IMR-90 (cell line): ENCODE results near the gene CALU. TPM values are rescaled to one million over a fixed set of nuclear protein-coding genes. Genes with fewer than 3 reads are reported as not detected.

Experiments
- ATAC-seq: fragments of 200-7000 bp; cut with Tn5 transposase; 2 replicates; pipeline ENCODE4 v1.9.1; 2020; ENCODE audit warnings: low read depth, mild to moderate bottlenecking, moderate library complexity
- BruUV-seq: library from RNA; stranded (reverse); fragments of 400-500 nt; replicated peaks from 2 replicates; lab custom pipeline; 2021; lab: Mats Ljungman, UMichigan
- CTCF ChIA-PET: fragments of 300-600 bp; formaldehyde crosslinking; extraction: SDS; loops from one replicate; lab custom pipeline; 2021; ENCODE audit warnings: antibody characterized with exemption; lab: Yijun Ruan, JAX
- POLR2A ChIA-PET: fragments of 300-600 bp; sonication (Branson Sonifier 250); formaldehyde crosslinking; loops from one replicate; lab custom pipeline; 2022; ENCODE audit warnings: antibody characterized with exemption; ENCODE audit not compliant: unreplicated experiment; lab: Charles Lee
- DNase-seq: peaks from one replicate; pipeline ENCODE4 v3.0.0; 2013
- H2AFZ ChIP-seq: replicated peaks from 2 replicates; pipeline ENCODE3; 2013; ENCODE audit warnings: low read length, mild to moderate bottlenecking; ENCODE audit not compliant: poor library complexity
- H2AK5ac ChIP-seq: 2 replicates; pipeline ENCODE4 v1.6.1; 2013; ENCODE audit warnings: low read depth, low read length, inconsistent platforms
- H2AK9ac ChIP-seq: replicated peaks from 2 replicates; pipeline ENCODE3; 2013; ENCODE audit warnings: mild to moderate bottlenecking, low read depth, low read length, moderate library complexity; ENCODE audit not compliant: poor library complexity
- H2BK120ac ChIP-seq: 2 replicates; pipeline ENCODE4 v1.6.1; 2013; ENCODE audit warnings: low read depth, low read length, inconsistent platforms
- H2BK15ac ChIP-seq: 3 replicates; pipeline ENCODE4 v1.6.1; 2013; ENCODE audit warnings: low read depth, low read length, inconsistent platforms
- H2BK20ac ChIP-seq: 2 replicates; pipeline ENCODE4 v1.6.1; 2013; ENCODE audit warnings: low read depth, mild to moderate bottlenecking, inconsistent platforms, low read length, moderate library complexity
- H2BK5ac ChIP-seq: 2 replicates; pipeline ENCODE4 v1.6.1; 2013; ENCODE audit warnings: mild to moderate bottlenecking, low read depth, low read length, inconsistent platforms; ENCODE audit not compliant: poor library complexity, severe bottlenecking
- H3K14ac ChIP-seq: replicated peaks from 2 replicates; pipeline ENCODE4 v1.6.1; 2013; ENCODE audit warnings: low read depth, low read length, inconsistent platforms
- H3K18ac ChIP-seq: 2 replicates; pipeline ENCODE4 v1.6.1; 2013; ENCODE audit warnings: low read depth, low read length, control low read depth
- H3K23ac ChIP-seq: 2 replicates; pipeline ENCODE4 v1.6.1; 2013; ENCODE audit warnings: low read depth, low read length, inconsistent platforms
- H3K27ac ChIP-seq: 2 replicates; pipeline ENCODE4 v1.5.1; 2013; ENCODE audit warnings: mild to moderate bottlenecking, control low read depth, low read length; ENCODE audit not compliant: insufficient read depth
- H3K27me3 ChIP-seq: 2 replicates; pipeline ENCODE4 v1.6.1; 2013; ENCODE audit warnings: low read length; ENCODE audit not compliant: control insufficient read depth, insufficient read depth
- H3K36me3 ChIP-seq: 2 replicates; pipeline ENCODE4 v1.6.1; 2013; ENCODE audit warnings: low read length, mixed read lengths; ENCODE audit not compliant: control insufficient read depth, insufficient read depth
- H3K4ac ChIP-seq: 2 replicates; pipeline ENCODE4 v1.6.1; 2013; ENCODE audit warnings: low read depth, low read length, inconsistent platforms
- H3K4me1 ChIP-seq: 2 replicates; pipeline ENCODE4 v1.6.1; 2013; ENCODE audit warnings: low read length, mixed read lengths; ENCODE audit not compliant: control insufficient read depth, insufficient read depth
- H3K4me2 ChIP-seq: 2 replicates; pipeline ENCODE4 v1.6.1; 2013; ENCODE audit warnings: low read depth, mild to moderate bottlenecking, control low read depth, low read length, moderate library complexity
- H3K4me3 ChIP-seq: 2 replicates; pipeline ENCODE4 v1.5.1; 2013; ENCODE audit warnings: low read depth, mild to moderate bottlenecking, control low read depth, low read length, moderate library complexity; ENCODE audit not compliant: insufficient read depth
- H3K56ac ChIP-seq: 2 replicates; pipeline ENCODE4 v1.6.1; 2013; ENCODE audit warnings: low read length, inconsistent platforms; ENCODE audit not compliant: insufficient read depth; ENCODE audit errors: extremely low read depth
- H3K79me1 ChIP-seq, 2 experiments: 2 replicates each; pipeline ENCODE4 v1.6.1; 2013; ENCODE audit warnings: low read length in 2 of 2, inconsistent platforms in 1 of 2, low read depth in 1 of 2
- H3K9ac ChIP-seq: 2 replicates; pipeline ENCODE4 v1.6.1; 2013; ENCODE audit warnings: low read depth, low read length, control low read depth
- H3K9me1 ChIP-seq: 2 replicates; pipeline ENCODE4 v1.6.1; 2013; ENCODE audit warnings: low read length, inconsistent platforms; ENCODE audit not compliant: insufficient read depth
- H3K9me3 ChIP-seq: 2 replicates; pipeline ENCODE4 v1.6.1; 2013; ENCODE audit warnings: low read length; ENCODE audit not compliant: control insufficient read depth, insufficient read depth
- H4K20me1 ChIP-seq: 2 replicates; pipeline ENCODE4 v1.6.1; 2013; ENCODE audit warnings: low read length, inconsistent platforms; ENCODE audit not compliant: insufficient read depth
- H4K5ac ChIP-seq: 2 replicates; pipeline ENCODE4 v1.6.1; 2013; ENCODE audit warnings: mild to moderate bottlenecking, low read depth, low read length, control low read depth
- H4K8ac ChIP-seq, 2 experiments: 2 replicates each; pipeline ENCODE4 v1.6.1; 2013; ENCODE audit warnings: low read depth in 2 of 2, low read length in 2 of 2, control low read depth in 1 of 2, inconsistent platforms in 1 of 2
- H4K91ac ChIP-seq: 2 replicates; pipeline ENCODE4 v1.6.1; 2013; ENCODE audit warnings: low read depth, low read length, inconsistent platforms; ENCODE audit not compliant: insufficient read depth
- CHD1 ChIP-seq: IDR thresholded peaks from 2 replicates; pipeline ENCODE4 v1.6.1; 2012; ENCODE audit warnings: low read depth, low read length, improper control_type of control experiment
- ELK1 ChIP-seq: fragments of 150-350 bp; IDR thresholded peaks from 2 replicates; pipeline ENCODE4 v1.6.1; 2016; ENCODE audit warnings: low read depth, mild to moderate bottlenecking, low read length, moderate library complexity, borderline replicate concordance
- MXI1 ChIP-seq: IDR thresholded peaks from 2 replicates; pipeline ENCODE4 v1.6.1; 2012; ENCODE audit warnings: low read depth, mild to moderate bottlenecking, low read length, moderate library complexity, borderline replicate concordance
- RFX5 ChIP-seq: IDR thresholded peaks from 2 replicates; pipeline ENCODE4 v1.8.0; 2012; ENCODE audit warnings: low read depth, mild to moderate bottlenecking, low read length, moderate library complexity
- WGBS, 2 experiments: methylation state at CpG; one replicate each; pipeline versions ENCODE4 v1.1.5 to v1.1.7; 2013; ENCODE audit warnings: missing lambda C conversion rate in 2 of 2; ENCODE audit not compliant: insufficient read length in 1 of 2; ENCODE audit errors: extremely low coverage in 2 of 2; 5-methylcytosine and 5-hydroxymethylcytosine counted together
- dilution Hi-C: fragments of 300-500 bp; cut with HindIII; formaldehyde crosslinking; loops from one replicate; pipeline ENCODE4 v1.14.3; 2018; ENCODE audit warnings: low sequenced_read_pairs; ENCODE audit not compliant: unreplicated experiment
- in situ Hi-C: fragments of 300-500 bp; cut with MboI; formaldehyde crosslinking; loops from 3 replicates; pipeline ENCODE4 v1.14.3; 2019; ENCODE audit warnings: low sequenced_read_pairs, inconsistent platforms, mixed read lengths
- intact Hi-C: fragments of 100-400 bp; cut with micrococcal nuclease; formaldehyde crosslinking; loops from 2 replicates; pipeline ENCODE4 v1.10.0; 2022
- polyA plus RNA-seq, 3 experiments: library from polyadenylated mRNA; depleted of rRNA; stranded (reverse); fragments of >200 nt; gene quantifications; 2 replicates each; pipeline ENCODE4 v1.2.3, GENCODE V29; 2012; ENCODE audit warnings: low replicate concordance in 1 of 3
- total RNA-seq: library from RNA; depleted of rRNA; stranded (reverse); fragments of >200 nt; gene quantifications from 2 replicates; pipeline ENCODE4 v1.2.3, GENCODE V29; 2012

The CALU gene
- total and polyA plus RNA-seq, 2 of the 4 experiments (the other 2 are of a cell fraction), result 421 to 525 TPM

GRCh38 chr7:128738570-128739047 is 550 bp upstream of the CALU start:
- Histone ChIP-seq H4K8ac (peak overlapping the region; percentile 94 to 96), H4K20me1 (peaks cover 44% of the 10 kb centered on the region), H3K56ac (peak overlapping the region; percentile 90), H2AFZ (peak overlapping the region; percentile 91), H3K27ac (peak overlapping the region; percentile 83), H3K14ac (peak overlapping the region; percentile 94), H3K9ac (peak overlapping the region; percentile 76), H3K4ac (peak overlapping the region; percentile 82), H3K9me3 (no peaks in the 10 kb centered on the region), H3K4me1 (peaks cover 6% of the 10 kb centered on the region), H2AK5ac (peak overlapping the region; percentile 41), H2BK5ac (peak overlapping the region; percentile 86), H3K36me3 (peaks cover 2% of the 10 kb centered on the region), H2BK15ac (peak overlapping the region; percentile 29; the same call in 2 of the 3 replicates), H3K4me3 (peak overlapping the region; percentile 52), H3K79me1 (peaks cover 0 to 10% of the 10 kb centered on the region in 2 experiments; a peak in 2 of 4 replicates), H2BK20ac (peak overlapping the region; percentile 45), H4K5ac (peak overlapping the region; percentile 78), H3K9me1 (peaks cover 13% of the 10 kb centered on the region; the same call in 1 of the 2 replicates), H3K23ac (peak overlapping the region; percentile 77), H3K4me2 (peak overlapping the region; percentile 83), H3K27me3 (peaks cover under 1% of the 10 kb centered on the region), H3K18ac (peak overlapping the region; percentile 71), H2BK120ac (peak overlapping the region; percentile 77), H2AK9ac (peak overlapping the region; percentile 35), H4K91ac (peak overlapping the region; percentile 90)
- ATAC-seq (peak; percentile 27), DNase-seq (no peak)
- ChIA-PET CTCF (interaction anchor here (1.1 to 1.4 kb wide), 2 partner anchors 10 to 25 kb away, joined by 3 read pairs; no protein-coding TSS in a partner anchor), POLR2A (interaction anchor here (0.9 to 1.5 kb wide), 3 partner anchors 10 to 94 kb away, joined by 3 read pairs; no protein-coding TSS in a partner anchor)
- dilution Hi-C loops (no loop called here), in situ Hi-C loops (no loop called here), intact Hi-C loops (no loop called here)
- 0 out of 2 replicates have a peak, but pooled peaks have one; percentile 55 for TF ChIP-seq CHD1
- no peak for TF ChIP-seq MXI1
- no peak for TF ChIP-seq ELK1
- TF ChIP-seq RFX5, result 0 out of 2 replicates have a peak, but pooled peaks have one; percentile 9
- 2% methylated on average over 7 of the region's 8 CpGs; no CpG with 5 or more reads in 1 of the 2 experiments for WGBS, 2 experiments
- TSS peak; percentile 100 for BruUV-seq
